Left forelimb (tissue), 1 donor: ENCODE results near the gene ABCA9.

ENCODE experiments used
- DNase-seq: peaks from one replicate; pipeline ENCODE4 v3.0.0-alpha.2; 2018; ENCODE audit warnings: low spot score

The ABCA9 gene

DNA sequence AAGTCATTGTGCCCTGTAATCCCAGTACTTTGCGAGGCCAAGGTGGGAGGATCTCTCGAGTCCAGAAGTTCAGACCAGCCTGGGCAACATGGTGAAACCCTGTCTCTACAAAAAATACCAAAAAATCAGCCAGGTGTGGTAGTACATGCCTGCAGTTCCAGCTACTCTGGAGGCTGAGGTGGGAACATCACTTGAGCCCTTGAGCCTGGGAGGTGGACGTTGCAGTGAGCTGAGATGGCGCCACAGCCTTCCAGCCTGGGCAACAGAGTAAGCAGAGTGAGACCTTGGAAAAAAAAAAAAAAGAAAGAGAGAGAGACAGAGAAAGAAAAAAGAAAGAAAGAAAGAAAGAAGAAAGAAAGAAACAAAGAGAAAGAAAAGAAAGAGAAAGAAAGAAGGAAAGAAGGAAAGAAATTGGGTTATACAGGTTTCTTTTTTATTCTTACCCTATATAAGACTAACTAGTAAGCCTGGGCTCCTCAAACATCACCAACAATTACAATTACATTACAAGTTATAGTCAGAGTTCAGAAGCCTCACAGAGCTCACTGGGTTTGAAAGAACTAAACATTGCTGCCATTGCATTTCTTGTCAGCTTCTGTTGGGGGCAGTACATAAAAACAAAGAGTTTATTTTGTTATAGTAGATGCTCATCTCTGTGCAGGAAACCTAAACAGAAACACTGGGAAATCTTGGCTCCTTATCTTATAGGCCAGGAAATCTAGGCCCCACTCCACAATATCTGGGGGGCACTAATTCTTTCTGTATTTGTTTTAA, 6.7 kb upstream of the ABCA9 start:
- no peak for DNase-seq

DNA sequence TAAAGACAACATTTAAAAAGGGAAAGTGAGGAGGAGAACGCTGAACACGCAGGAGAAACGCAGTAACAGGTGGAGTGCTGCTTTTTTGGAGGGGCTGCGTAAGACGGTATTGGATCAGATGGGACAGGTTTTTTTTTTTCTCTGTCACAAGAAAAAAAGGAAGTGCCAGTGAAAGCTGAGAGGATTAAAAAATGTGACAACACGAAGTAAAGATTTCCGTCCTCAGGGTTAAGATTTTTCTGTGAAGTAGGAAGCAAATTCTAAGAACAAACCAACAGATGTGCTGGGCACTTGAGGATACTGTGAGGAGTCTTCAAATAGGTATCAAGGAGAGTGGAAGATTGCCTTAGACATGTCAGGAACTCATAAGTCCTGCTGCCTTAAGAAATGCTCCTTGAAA, 5.8 kb upstream of the ABCA9 start:
- DNase-seq, result no peak

DNA sequence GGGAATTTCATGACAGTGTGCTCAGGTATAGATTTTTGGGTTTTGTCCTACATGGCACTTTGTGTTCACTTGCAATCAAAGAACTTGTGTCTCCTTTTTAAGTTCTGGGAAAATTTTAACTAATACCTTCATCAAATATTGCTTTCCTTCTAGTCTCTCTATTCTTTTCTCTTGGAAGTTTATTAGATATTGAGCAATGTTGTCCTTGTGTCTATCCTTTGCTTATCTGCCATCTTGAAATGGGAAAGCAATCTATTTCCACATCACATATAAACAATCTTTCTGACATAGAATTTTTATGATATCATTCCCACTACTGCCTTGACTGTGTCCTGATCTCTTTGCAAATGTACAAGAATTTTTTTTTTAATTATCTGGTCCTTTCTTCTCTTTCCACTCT, 4.4 kb upstream of the ABCA9 start:
- no peak for DNase-seq

- no peak for DNase-seq
These were observed 3.7 kb upstream of the ABCA9 start for GRCh38 chr17:69064476-69064875.

DNA sequence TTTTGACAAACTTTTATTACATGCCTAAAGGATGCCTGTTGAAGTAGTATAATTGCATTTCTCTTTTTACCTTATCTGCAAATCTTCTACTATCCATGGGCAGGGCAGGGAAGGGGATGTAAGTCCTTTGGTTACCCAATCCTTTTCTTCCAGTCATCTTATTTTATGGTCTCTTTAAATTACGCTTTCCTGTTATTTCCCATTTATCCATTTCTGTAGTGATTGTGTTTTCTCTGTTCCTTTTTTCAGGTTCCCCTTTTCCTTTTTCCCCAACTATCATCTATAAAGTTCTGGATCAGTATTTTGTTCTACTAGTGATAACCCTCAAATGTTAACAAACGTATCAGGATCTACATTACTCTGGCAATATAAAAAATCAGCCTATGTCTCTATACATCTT, 3.3 kb upstream of the ABCA9 start:
- no peak for DNase-seq

DNA sequence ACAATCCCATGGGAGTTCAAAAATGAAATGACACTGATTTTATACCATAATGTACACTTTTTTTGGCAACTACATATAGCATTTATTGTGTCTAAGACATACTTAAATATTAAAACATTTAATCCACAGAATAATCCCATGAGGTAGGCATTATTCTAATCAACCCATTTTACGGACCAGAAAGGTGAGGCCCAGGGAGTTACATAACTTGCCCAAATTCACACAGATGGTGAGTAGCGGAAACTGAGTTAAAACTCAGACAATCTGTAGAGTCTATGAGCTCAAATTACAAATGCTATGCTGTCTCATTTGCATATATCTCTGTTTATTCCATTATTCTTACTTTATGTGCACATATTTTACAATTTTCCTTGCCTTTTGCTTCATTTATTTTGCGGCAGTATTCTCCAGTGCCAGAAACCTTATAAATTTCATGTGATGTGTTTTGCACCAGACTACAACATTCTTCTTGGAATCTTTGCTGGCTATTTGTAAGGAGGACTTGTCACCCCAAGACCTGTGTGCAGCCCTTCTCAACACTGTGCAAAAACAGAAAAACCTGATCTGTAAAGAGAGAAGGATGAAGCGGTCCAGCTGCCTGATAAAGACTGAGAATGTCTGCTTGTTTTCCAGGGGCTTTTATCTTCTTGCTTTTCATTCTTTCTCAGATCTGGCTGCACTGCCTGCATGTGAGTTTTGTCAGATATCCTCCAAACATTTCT, 2.3 kb upstream of the ABCA9 start:
- no peak for DNase-seq

- DNase-seq, result no peak
These were observed 1.2 kb upstream of the ABCA9 start for GRCh38 chr17:69061721-69062556.

DNA sequence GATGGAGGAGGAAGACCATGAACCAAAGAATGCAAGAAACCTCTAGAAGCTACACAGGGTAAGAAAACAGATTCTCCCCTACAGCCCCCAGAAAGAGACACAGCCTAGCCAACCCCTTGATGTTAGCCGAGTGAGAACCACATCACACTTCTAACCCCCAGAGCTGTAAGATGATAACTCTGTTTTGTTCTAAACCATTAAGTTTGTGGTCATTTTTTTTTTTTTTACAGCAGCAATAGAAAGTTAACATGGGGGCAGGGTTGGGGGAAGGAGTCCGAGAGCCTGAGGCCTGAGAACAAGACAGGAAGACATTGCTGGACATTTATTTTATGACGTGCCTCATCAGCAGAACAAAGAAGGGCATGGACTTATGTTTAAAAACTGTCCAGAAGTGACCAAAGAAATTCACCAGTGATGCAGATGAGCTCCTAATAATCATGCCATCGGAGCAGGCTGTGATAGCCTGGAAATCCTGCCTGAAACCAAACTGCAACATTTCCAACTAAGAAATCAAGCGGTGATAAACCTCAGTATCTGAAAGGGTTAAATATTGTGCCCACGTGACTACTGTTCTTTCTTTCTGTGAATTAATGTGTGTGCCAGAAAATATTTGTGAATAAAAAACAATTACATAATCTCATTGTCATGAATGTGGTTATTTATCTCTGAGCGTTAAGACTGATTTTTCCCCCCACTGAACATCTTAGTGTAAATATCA, 1.1 kb downstream of the ABCA9 start:
- DNase-seq, result no peak

DNA sequence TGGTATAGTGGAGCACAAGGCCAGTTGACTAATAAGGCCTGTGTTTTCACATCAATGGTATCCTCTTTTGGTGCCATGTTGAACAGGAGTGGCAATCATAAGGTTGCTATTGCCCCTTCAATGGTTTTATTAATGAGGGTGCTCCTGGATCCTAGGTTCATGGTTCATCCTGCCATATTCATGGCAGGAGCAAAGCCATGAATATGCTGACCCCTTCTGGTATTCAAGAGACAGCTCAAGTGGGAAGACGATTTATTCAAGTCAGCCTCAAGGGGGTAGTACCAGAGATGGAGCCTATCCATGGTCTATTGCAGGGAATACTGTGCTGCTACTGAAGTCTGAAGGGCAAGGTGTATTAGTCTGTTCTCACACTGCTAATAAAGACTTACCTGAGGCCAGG, 2.6 kb downstream of the ABCA9 start:
- no peak for DNase-seq

GRCh38 chr17:69057280-69057679, 3.4 kb downstream of the ABCA9 start:
- DNase-seq, result no peak

GRCh38 chr17:69056179-69056823, 4.4 kb downstream of the ABCA9 start:
- DNase-seq, result no peak

GRCh38 chr17:69055334-69055733, 5.4 kb downstream of the ABCA9 start:
- DNase-seq, result no peak

DNA sequence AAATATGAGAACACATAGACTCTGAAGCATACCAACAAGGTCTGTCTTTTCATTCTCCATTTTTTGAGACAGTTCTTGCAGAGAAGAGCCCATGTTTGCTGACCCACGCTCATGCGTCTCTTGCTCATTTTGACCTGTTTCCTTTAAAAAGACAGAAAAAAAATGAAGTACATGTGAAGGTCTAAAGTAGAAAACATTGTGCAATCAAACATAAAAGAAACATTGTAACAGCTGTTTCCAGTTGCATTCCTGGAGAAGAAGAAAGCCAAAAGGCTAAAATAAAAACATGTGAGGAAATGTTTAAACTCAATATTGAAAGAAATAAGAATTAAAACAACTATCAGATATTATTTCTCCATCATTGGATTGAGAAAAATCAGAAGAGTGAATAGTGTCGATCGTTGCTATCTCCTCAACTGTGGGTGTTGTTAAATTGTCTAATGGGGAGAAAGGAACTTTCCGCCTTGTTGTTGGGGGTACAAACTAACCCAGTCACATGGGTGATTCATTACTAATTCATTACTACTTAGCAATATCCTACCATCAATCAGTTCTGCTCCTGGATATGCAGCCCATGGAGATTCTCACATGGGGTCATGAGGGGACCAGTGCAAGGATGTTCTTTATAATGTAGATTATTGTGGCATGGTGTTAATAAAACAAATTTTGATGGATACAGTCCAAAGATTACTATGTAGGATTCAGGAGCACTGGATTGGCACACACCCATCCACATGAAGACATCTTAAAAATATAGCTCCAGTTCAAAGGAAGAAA, 9.5 kb downstream of the ABCA9 start:
- no peak for DNase-seq

GRCh38 chr17:69048634-69049033, 12.1 kb downstream of the ABCA9 start:
- DNase-seq, result no peak

DNA sequence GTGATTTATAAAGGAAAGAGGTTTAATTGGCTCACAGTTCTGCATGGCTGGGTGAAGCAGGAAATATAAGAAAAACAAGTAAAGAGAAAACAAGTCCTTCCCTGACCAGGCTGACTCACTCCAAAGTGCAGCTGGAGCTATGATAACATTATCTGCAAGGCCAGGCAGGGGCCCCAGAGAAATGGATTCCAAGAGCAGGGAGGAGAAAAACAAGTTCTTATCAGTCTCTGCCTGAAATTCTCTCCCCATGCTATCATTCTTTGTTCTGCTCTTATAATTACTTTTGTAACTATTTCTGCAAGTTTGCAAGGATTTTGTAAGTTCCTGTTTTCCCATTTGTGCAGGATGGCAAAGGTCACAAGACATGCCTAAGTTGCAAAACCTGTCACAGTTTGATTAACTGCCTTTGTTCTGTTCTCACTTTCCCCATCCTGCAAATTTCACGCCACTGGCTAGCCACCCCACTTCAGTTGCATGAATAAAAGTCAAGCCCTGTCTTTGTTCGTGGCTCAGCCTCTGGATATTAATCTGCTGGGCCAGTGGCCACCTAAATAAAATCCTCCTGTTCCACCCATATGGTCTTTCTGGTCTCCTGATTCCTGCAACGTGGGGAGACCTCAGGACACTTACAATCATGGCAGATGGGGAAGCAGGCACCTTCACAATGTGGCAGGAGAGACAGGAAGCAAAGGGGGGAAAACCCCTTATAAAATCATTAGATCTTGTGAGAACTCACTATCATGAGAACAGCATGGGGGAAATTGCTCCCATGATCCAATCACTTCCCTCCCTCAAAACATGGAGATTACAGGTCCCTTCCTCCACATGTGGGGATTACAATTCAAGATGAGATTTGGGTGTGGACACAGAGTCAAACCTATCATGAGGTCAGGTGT, 13.1 kb downstream of the ABCA9 start:
- no peak for DNase-seq

- no peak for DNase-seq
These were observed 14.5 kb downstream of the ABCA9 start for GRCh38 chr17:69046121-69046807.

DNA sequence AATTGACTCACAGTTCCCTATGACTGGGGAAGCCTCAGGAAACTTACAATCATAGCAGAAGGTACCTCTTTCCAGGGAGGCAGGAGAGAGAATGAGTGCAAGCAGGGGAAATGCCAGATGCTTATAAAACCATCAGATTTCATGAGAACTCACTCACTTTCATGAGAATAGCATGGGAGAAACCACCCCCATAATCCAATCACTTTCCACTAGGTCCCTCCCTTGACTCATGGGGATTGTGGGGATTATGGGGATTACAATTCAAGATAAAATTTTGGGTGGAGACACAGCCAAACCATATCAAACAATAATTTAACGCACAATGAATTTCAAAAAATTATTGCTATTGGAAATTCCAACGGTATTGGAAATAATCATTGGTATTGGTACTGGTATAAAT, 15.1 kb downstream of the ABCA9 start:
- DNase-seq, result no peak

GRCh38 chr17:69044371-69044770, 16.4 kb downstream of the ABCA9 start:
- DNase-seq, result no peak

GRCh38 chr17:69043098-69043734, 17.5 kb downstream of the ABCA9 start:
- no peak for DNase-seq
